Measurements from ENCODE around the gene SNAPC4. TPM values are rescaled to one million over a fixed set of nuclear protein-coding genes. Genes with fewer than 3 reads are reported as not detected.

The SNAPC4 gene
- total RNA-seq, 1 experiment from 2014 or later: 29.7 TPM

DNA sequence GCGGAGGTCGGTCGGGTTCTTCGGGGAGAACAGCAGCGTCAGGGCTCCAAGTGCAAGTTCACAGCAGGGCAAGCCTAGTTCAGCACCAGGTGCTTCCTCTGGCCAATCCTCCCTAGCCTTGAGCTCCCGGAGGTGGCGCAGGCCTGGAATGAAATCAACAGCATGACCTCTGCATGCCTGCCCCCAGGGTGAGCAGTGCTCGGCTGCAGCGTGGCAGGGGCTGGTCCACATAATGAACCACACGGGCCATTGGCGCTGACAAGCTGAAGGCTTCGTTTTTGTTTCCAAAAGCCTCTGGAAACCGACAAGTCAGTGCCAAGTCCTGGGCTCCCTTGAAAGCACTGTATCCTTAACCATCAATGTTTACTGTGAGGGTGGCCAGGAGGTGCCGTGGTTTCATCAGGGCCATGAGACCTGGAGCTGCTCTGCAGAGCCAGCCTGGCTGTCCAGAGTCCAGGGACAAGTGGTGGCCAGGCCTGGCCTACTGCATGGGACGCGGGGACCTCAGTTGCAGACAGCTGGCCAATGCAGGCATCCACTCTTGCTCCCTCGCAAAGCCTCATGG lies 41.8 kb upstream of the SNAPC4 start:
- no peak overlapping the region for H3K4ac ChIP-seq (ENCODE audit: low read depth, low read length)
- H2AK5ac ChIP-seq (ENCODE audit: insufficient read length, low read length): no peak overlapping the region
- H3K23ac ChIP-seq (ENCODE audit: insufficient read length, low read depth, low read length): no peak overlapping the region
- H4K91ac ChIP-seq (ENCODE audit: insufficient read length, low read depth, low read length): no peak overlapping the region
- no peak overlapping the region for H3K27ac ChIP-seq (ENCODE audit: insufficient read length, low read depth, low read length)
- H3K23me2 ChIP-seq (ENCODE audit: insufficient read length, low read depth, low read length, poor library complexity, severe bottlenecking): peaks cover 14% of the 10 kb centered on the region
- Mint-ChIP-seq H3K9me3 (no peaks in the 10 kb centered on the region), H3K36me3 (ENCODE audit: insufficient read depth in 1 of 3, low read depth in 3 of 3) (peaks cover 18 to 63% (median 48%) of the 10 kb centered on the region in 3 experiments), H3K4me1 (peaks cover 14 to 15% of the 10 kb centered on the region in 2 experiments), H3K27ac (0 out of 7 replicates have a peak overlapping the region, but pooled peaks of 1 of the 3 experiments have one; percentile 67), H3K27me3 (ENCODE audit: low read depth) (no peaks in the 10 kb centered on the region), H3K4me3 (no peak overlapping the region; a peak in 1 of 5 replicates)
- DNase-seq: no peak
- no CpG with 5 or more reads among the region's 17 CpGs for WGBS (ENCODE audit: extremely low coverage, insufficient read length, low lambda C conversion rate)
- no peak overlapping the region for H2BK120ac ChIP-seq (ENCODE audit: low read depth, low read length, poor library complexity, severe bottlenecking)
- H4K20me1 ChIP-seq (ENCODE audit: control insufficient read depth, insufficient read depth, insufficient read length): peaks cover 2% of the 10 kb centered on the region
- no peak overlapping the region for H3K56ac ChIP-seq (ENCODE audit: insufficient read length, low read depth, low read length)
- H2BK20ac ChIP-seq (ENCODE audit: low read depth, low read length, poor library complexity, severe bottlenecking): no peak overlapping the region
- H3K9ac ChIP-seq (ENCODE audit: extremely low read depth, insufficient read length, low read length): no peak overlapping the region
- no peak overlapping the region for H4K8ac ChIP-seq (replicated peaks; ENCODE audit: insufficient read length, low read depth, low read length)
- peaks cover 2% of the 10 kb centered on the region; the same call in 1 of the 2 replicates for H3K79me2 ChIP-seq (ENCODE audit: insufficient read depth, low read length)
- H2BK15ac ChIP-seq (ENCODE audit: low read depth, low read length): no peak overlapping the region
- H3K4me1 ChIP-seq (ENCODE audit: insufficient read depth, low read length): no peaks in the 10 kb centered on the region
- no peak overlapping the region for H2AFZ ChIP-seq (ENCODE audit: low read length)
- H3K18ac ChIP-seq (ENCODE audit: insufficient read length, low read depth, low read length): no peak overlapping the region
- H2BK5ac ChIP-seq (ENCODE audit: insufficient read length, low read length): no peak overlapping the region
- H3K9me3 ChIP-seq (ENCODE audit: control insufficient read depth, low read depth, low read length): no peaks in the 10 kb centered on the region
- H3K79me1 ChIP-seq (ENCODE audit: insufficient read depth, low read depth, low read length, poor library complexity, severe bottlenecking): peaks cover 2% of the 10 kb centered on the region
- TF ChIP-seq, protein P1, sequence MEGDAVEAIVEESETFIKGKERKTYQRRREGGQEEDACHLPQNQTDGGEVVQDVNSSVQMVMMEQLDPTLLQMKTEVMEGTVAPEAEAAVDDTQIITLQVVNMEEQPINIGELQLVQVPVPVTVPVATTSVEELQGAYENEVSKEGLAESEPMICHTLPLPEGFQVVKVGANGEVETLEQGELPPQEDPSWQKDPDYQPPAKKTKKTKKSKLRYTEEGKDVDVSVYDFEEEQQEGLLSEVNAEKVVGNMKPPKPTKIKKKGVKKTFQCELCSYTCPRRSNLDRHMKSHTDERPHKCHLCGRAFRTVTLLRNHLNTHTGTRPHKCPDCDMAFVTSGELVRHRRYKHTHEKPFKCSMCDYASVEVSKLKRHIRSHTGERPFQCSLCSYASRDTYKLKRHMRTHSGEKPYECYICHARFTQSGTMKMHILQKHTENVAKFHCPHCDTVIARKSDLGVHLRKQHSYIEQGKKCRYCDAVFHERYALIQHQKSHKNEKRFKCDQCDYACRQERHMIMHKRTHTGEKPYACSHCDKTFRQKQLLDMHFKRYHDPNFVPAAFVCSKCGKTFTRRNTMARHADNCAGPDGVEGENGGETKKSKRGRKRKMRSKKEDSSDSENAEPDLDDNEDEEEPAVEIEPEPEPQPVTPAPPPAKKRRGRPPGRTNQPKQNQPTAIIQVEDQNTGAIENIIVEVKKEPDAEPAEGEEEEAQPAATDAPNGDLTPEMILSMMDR (conservative IDR thresholded peaks at IDR 0.05): no peak
- H3K4me2 ChIP-seq (ENCODE audit: insufficient read depth, insufficient read length, low read length): no peak overlapping the region
- no peak overlapping the region for H3T11ph ChIP-seq (ENCODE audit: low read length)
- no peak overlapping the region for H3K14ac ChIP-seq (ENCODE audit: insufficient read depth, low read length)
- H2BK12ac ChIP-seq (ENCODE audit: insufficient read length, low read depth, low read length): no peak overlapping the region
- no peaks in the 10 kb centered on the region for H3K27me3 ChIP-seq (ENCODE audit: insufficient read depth, low read length)
- no peak overlapping the region for H4K5ac ChIP-seq (ENCODE audit: insufficient read length, low read depth, low read length)
